Mucosa of stomach (tissue), 1 donor: ENCODE measurements around the gene MAP3K7.

Experiments
- H3K27me3 ChIP-seq: one replicate; pipeline ENCODE4 v1.7.0; 2013; ENCODE audit warnings: mild to moderate bottlenecking, low read length; ENCODE audit not compliant: control insufficient read depth, insufficient read depth
- H3K36me3 ChIP-seq: one replicate; pipeline ENCODE4 v1.7.0; 2013; ENCODE audit warnings: low read length; ENCODE audit not compliant: control insufficient read depth, insufficient read depth
- H3K4me1 ChIP-seq: one replicate; pipeline ENCODE4 v1.7.0; 2013; ENCODE audit warnings: mild to moderate bottlenecking, low read length; ENCODE audit not compliant: control insufficient read depth, insufficient read depth
- H3K4me3 ChIP-seq: one replicate; pipeline ENCODE4 v1.7.0; 2013; ENCODE audit warnings: low read length
- H3K9ac ChIP-seq: one replicate; pipeline ENCODE4 v1.7.0; 2013; ENCODE audit warnings: mild to moderate bottlenecking, low read length, moderate library complexity
- H3K9me3 ChIP-seq: one replicate; pipeline ENCODE4 v1.7.0; 2013; ENCODE audit warnings: mild to moderate bottlenecking, low read length, moderate library complexity; ENCODE audit not compliant: control insufficient read depth
- donor health status: Pancreatic carcinoma.

The MAP3K7 gene

GRCh38 chr6:90514496-90514895, 72.4 kb downstream of the MAP3K7 start:
- H3K4me1 ChIP-seq = no peaks in the 10 kb centered on the region
- no peak overlapping the region for H3K9ac ChIP-seq
- H3K27me3 ChIP-seq = no peaks in the 10 kb centered on the region
- H3K9me3 ChIP-seq = no peaks in the 10 kb centered on the region
- H3K36me3 ChIP-seq = no peaks in the 10 kb centered on the region
- no peak overlapping the region for H3K4me3 ChIP-seq

GRCh38 chr6:90508753-90509152, 78.1 kb downstream of the MAP3K7 start:
- Histone ChIP-seq H3K4me1 (no peaks in the 10 kb centered on the region), H3K27me3 (no peaks in the 10 kb centered on the region), H3K9me3 (no peaks in the 10 kb centered on the region), H3K4me3 (no peak overlapping the region), H3K36me3 (no peaks in the 10 kb centered on the region), H3K9ac (no peak overlapping the region)

GRCh38 chr6:90502866-90503407, 83.9 kb downstream of the MAP3K7 start:
- no peaks in the 10 kb centered on the region for H3K9me3 ChIP-seq

GRCh38 chr6:90502381-90502780, 84.5 kb downstream of the MAP3K7 start:
- H3K36me3 ChIP-seq = no peaks in the 10 kb centered on the region
- H3K9me3 ChIP-seq = no peaks in the 10 kb centered on the region
- peaks cover 5% of the 10 kb centered on the region for H3K4me1 ChIP-seq
- H3K9ac ChIP-seq = no peak overlapping the region
- no peak overlapping the region for H3K4me3 ChIP-seq
- no peaks in the 10 kb centered on the region for H3K27me3 ChIP-seq

More at GRCh38 chr6:90502866-90503407, 83.9 kb downstream of the MAP3K7 start:
- H3K9ac ChIP-seq = no peak overlapping the region
- H3K4me3 ChIP-seq = no peak overlapping the region
- H3K36me3 ChIP-seq = no peaks in the 10 kb centered on the region
- H3K4me1 ChIP-seq = peaks cover 5% of the 10 kb centered on the region
- no peaks in the 10 kb centered on the region for H3K27me3 ChIP-seq

- no peaks in the 10 kb centered on the region for H3K36me3 ChIP-seq
- H3K9ac ChIP-seq = no peak overlapping the region
- H3K4me1 ChIP-seq = peaks cover 5% of the 10 kb centered on the region
- H3K27me3 ChIP-seq = no peaks in the 10 kb centered on the region
- H3K9me3 ChIP-seq = no peaks in the 10 kb centered on the region
- H3K4me3 ChIP-seq = no peak overlapping the region
Measured at GRCh38 chr6:90500458-90500857, 86.4 kb downstream of the MAP3K7 start.

GRCh38 chr6:90497411-90497810, 89.5 kb downstream of the MAP3K7 start:
- H3K9ac ChIP-seq = no peak overlapping the region
- no peaks in the 10 kb centered on the region for H3K27me3 ChIP-seq
- H3K4me3 ChIP-seq = no peak overlapping the region
- no peaks in the 10 kb centered on the region for H3K9me3 ChIP-seq
- H3K4me1 ChIP-seq = no peaks in the 10 kb centered on the region
- no peaks in the 10 kb centered on the region for H3K36me3 ChIP-seq

- Histone ChIP-seq H3K27me3 (no peaks in the 10 kb centered on the region), H3K36me3 (no peaks in the 10 kb centered on the region), H3K4me1 (no peaks in the 10 kb centered on the region), H3K4me3 (no peak overlapping the region), H3K9ac (no peak overlapping the region), H3K9me3 (no peaks in the 10 kb centered on the region)
Measured at GRCh38 chr6:90496258-90497016, 90.4 kb downstream of the MAP3K7 start.

- Histone ChIP-seq H3K4me3 (no peak overlapping the region), H3K27me3 (no peaks in the 10 kb centered on the region), H3K9me3 (no peaks in the 10 kb centered on the region), H3K4me1 (no peaks in the 10 kb centered on the region), H3K36me3 (no peaks in the 10 kb centered on the region), H3K9ac (no peak overlapping the region)
Measured at GRCh38 chr6:90495216-90495817, 91.6 kb downstream of the MAP3K7 start.

GRCh38 chr6:90494067-90494780, 92.6 kb downstream of the MAP3K7 start:
- H3K4me3 ChIP-seq = no peak overlapping the region
- no peaks in the 10 kb centered on the region for H3K4me1 ChIP-seq
- no peaks in the 10 kb centered on the region for H3K27me3 ChIP-seq
- no peaks in the 10 kb centered on the region for H3K36me3 ChIP-seq
- H3K9ac ChIP-seq = no peak overlapping the region
- no peaks in the 10 kb centered on the region for H3K9me3 ChIP-seq

- no peaks in the 10 kb centered on the region for H3K36me3 ChIP-seq
- no peaks in the 10 kb centered on the region for H3K9me3 ChIP-seq
- H3K4me1 ChIP-seq = no peaks in the 10 kb centered on the region
- no peak overlapping the region for H3K4me3 ChIP-seq
- no peak overlapping the region for H3K9ac ChIP-seq
- H3K27me3 ChIP-seq = no peaks in the 10 kb centered on the region
Measured at GRCh38 chr6:90493332-90493731, 93.5 kb downstream of the MAP3K7 start.

- Histone ChIP-seq H3K4me1 (no peaks in the 10 kb centered on the region), H3K9me3 (no peaks in the 10 kb centered on the region), H3K4me3 (no peak overlapping the region), H3K27me3 (no peaks in the 10 kb centered on the region), H3K36me3 (no peaks in the 10 kb centered on the region), H3K9ac (no peak overlapping the region)
Measured at GRCh38 chr6:90492798-90493197, 94.1 kb downstream of the MAP3K7 start.

- Histone ChIP-seq H3K4me1 (no peaks in the 10 kb centered on the region), H3K36me3 (no peaks in the 10 kb centered on the region), H3K27me3 (no peaks in the 10 kb centered on the region), H3K4me3 (no peak overlapping the region), H3K9ac (no peak overlapping the region), H3K9me3 (no peaks in the 10 kb centered on the region)
Measured at GRCh38 chr6:90492369-90492768, 94.5 kb downstream of the MAP3K7 start.
